Inflammatory macrophage (primary cell): ENCODE results near the gene LKAAEAR1.

Experiments used
- DNase-seq, 2 donors: peaks; one replicate each; pipeline ENCODE4 v3.0.0-alpha.2; 2020 to 2022

LKAAEAR1 gene

GRCh38 chr20:64036346-64037198 is 47.6 kb downstream of the LKAAEAR1 start:
- no peak for DNase-seq

GRCh38 chr20:64035933-64036345 is 48.3 kb downstream of the LKAAEAR1 start, which contains the start of gene C20orf204:
TSS of gene C20orf204 (plus strand) at chr20:64036182. CDS start at chr20:64036324, 142 bp downstream.
- no peak for DNase-seq

- no peak for DNase-seq
These were observed 48.9 kb downstream of the LKAAEAR1 start for GRCh38 chr20:64035066-64035932.

GRCh38 chr20:64033981-64034493 is 50.2 kb downstream of the LKAAEAR1 start:
- peak in 1 of 2 donors; percentile 28 for DNase-seq
